B cell (primary cell): ENCODE measurements around the gene ALG5. TPM values are rescaled to one million over a fixed set of nuclear protein-coding genes. Genes with fewer than 3 reads are reported as not detected.

Source experiments
- ATAC-seq: fragments of 200-7000 bp; cut with Tn5 transposase; one replicate; pipeline ENCODE4 v1.10.0; 2021; ENCODE audit warnings: low read depth, mild to moderate bottlenecking, moderate number of reproducible peaks, moderate library complexity
- CTCF ChIA-PET: fragments of 350-600 bp; sonication (Branson Sonifier 250); formaldehyde crosslinking; loops from one replicate; lab custom pipeline; 2021; ENCODE audit warnings: antibody characterized with exemption, inconsistent platforms; lab: Charles Lee
- POLR2A ChIA-PET: fragments of 350-600 bp; sonication (Branson Sonifier 250); formaldehyde crosslinking; loops from one replicate; lab custom pipeline; 2021; ENCODE audit warnings: antibody characterized with exemption; lab: Charles Lee
- DNase-seq: peaks from one replicate; pipeline ENCODE4 v3.0.0; 2013
- H2AFZ ChIP-seq: 2 replicates; pipeline ENCODE4 v1.6.1; 2012; ENCODE audit warnings: mild to moderate bottlenecking, low read depth, low read length; ENCODE audit not compliant: insufficient read depth, poor library complexity, severe bottlenecking
- H3K27ac ChIP-seq, 2 donors: 1 replicate in 1 of 2; 2 replicates in 1 of 2; pipeline ENCODE4 v1.5.1; 2012 to 2013; ENCODE audit warnings: low read length in 2 of 2, mild to moderate bottlenecking in 2 of 2, moderate library complexity in 1 of 2
- H3K27me3 ChIP-seq, 4 experiments: fragments of 200-600 bp in 1 of 4; sonication (generic) in 1 of 4; replicated peaks in 1 of 4; 1 replicate in 2 of 4; 2 replicates in 2 of 4; pipeline versions ENCODE4 v1.6.1 to v1.7.0; 2013 to 2016; ENCODE audit warnings: low read length in 3 of 4, mild to moderate bottlenecking in 2 of 4, mixed read lengths in 1 of 4, moderate library complexity in 1 of 4; ENCODE audit not compliant: insufficient read depth in 4 of 4, control insufficient read depth in 3 of 4; ENCODE audit errors: control extremely low read depth in 1 of 4
- H3K36me3 ChIP-seq, 2 experiments: replicated peaks in 1 of 2; 1 replicate in 1 of 2; 2 replicates in 1 of 2; pipeline versions ENCODE4 v1.6.1 to v1.7.1; 2013; ENCODE audit warnings: low read length in 1 of 2; ENCODE audit not compliant: insufficient read depth in 2 of 2, control insufficient read depth in 1 of 2; ENCODE audit errors: control extremely low read depth in 1 of 2, extremely low read depth in 1 of 2
- H3K4me1 ChIP-seq, 2 donors: fragments of 200-600 bp in 1 of 2; sonication (generic) in 1 of 2; 1 replicate in 1 of 2; 2 replicates in 1 of 2; pipeline versions ENCODE4 v1.5.1 to v1.6.1; 2013 to 2017; ENCODE audit warnings: low read length in 2 of 2; ENCODE audit not compliant: control insufficient read depth in 2 of 2, insufficient read depth in 2 of 2
- H3K4me2 ChIP-seq: replicated peaks from 2 replicates; pipeline ENCODE3; 2012; ENCODE audit warnings: mild to moderate bottlenecking, low read depth, low read length; ENCODE audit not compliant: poor library complexity, severe bottlenecking
- H3K4me3 ChIP-seq, 5 experiments: fragments of 200-600 bp in 1 of 5; sonication (generic) in 1 of 5; 1 replicate in 3 of 5; 2 replicates in 2 of 5; pipeline versions ENCODE4 v1.5.1 to v1.7.0; 2011 to 2016; ENCODE audit warnings: low read length in 4 of 5, mild to moderate bottlenecking in 4 of 5, low read depth in 2 of 5, control low read depth in 1 of 5, moderate library complexity in 1 of 5; ENCODE audit not compliant: insufficient read depth in 1 of 5; ENCODE audit errors: control extremely low read depth in 1 of 5, extremely low read depth in 1 of 5
- H3K79me2 ChIP-seq: fragments of 200-600 bp; sonication (generic); one replicate; pipeline ENCODE4 v1.6.0; 2016; ENCODE audit warnings: low read length; ENCODE audit not compliant: control insufficient read depth, insufficient read depth
- H3K9ac ChIP-seq: fragments of 200-600 bp; sonication (generic); 2 replicates; pipeline ENCODE4 v1.6.1; 2017; ENCODE audit warnings: mild to moderate bottlenecking, low read length, moderate library complexity
- H3K9me3 ChIP-seq, 3 donors: one replicate each; pipeline versions ENCODE4 v1.6.1 to v1.7.1; 2013; ENCODE audit warnings: low read length in 2 of 3; ENCODE audit not compliant: control insufficient read depth in 2 of 3, insufficient read depth in 1 of 3; ENCODE audit errors: control extremely low read depth in 1 of 3
- H4K20me1 ChIP-seq: 2 replicates; pipeline ENCODE4 v1.6.0; 2012; ENCODE audit warnings: mild to moderate bottlenecking, low read length; ENCODE audit not compliant: insufficient read depth, control insufficient read depth, poor library complexity, severe bottlenecking
- H3K27ac Mint-ChIP-seq: one replicate; pipeline ENCODE4 v1.8.0; 2021; ENCODE audit warnings: mixed read lengths
- H3K27me3 Mint-ChIP-seq: one replicate; pipeline ENCODE4 v1.8.0; 2021; ENCODE audit warnings: mixed read lengths
- H3K4me1 Mint-ChIP-seq: one replicate; pipeline ENCODE4 v1.8.0; 2021; ENCODE audit warnings: mixed read lengths
- H3K4me3 Mint-ChIP-seq: one replicate; pipeline ENCODE4 v1.8.0; 2021; ENCODE audit warnings: mixed read lengths
- H3K9me3 Mint-ChIP-seq: one replicate; pipeline ENCODE4 v1.8.0; 2022; ENCODE audit warnings: mixed read lengths; ENCODE audit not compliant: insufficient read depth
- EZH2 ChIP-seq: IDR thresholded peaks from 2 replicates; pipeline ENCODE4 v1.6.1; 2012; ENCODE audit warnings: borderline replicate concordance, low read depth, mild to moderate bottlenecking, moderate library complexity, low read length; ENCODE audit not compliant: insufficient read depth, poor library complexity, severe bottlenecking
- whole genome bisulfite sequencing: methylation state at CpG from one replicate; pipeline ENCODE4 v1.1.5; 2013; ENCODE audit warnings: missing lambda C conversion rate; ENCODE audit not compliant: insufficient coverage; 5-methylcytosine and 5-hydroxymethylcytosine counted together
- intact Hi-C: fragments of 100-400 bp; cut with micrococcal nuclease; formaldehyde crosslinking; loops from one replicate; pipeline ENCODE4 v1.10.0; 2022
- polyA plus RNA-seq: library from polyadenylated mRNA; depleted of rRNA; stranded (reverse); fragments of >200 nt; gene quantifications from 2 replicates; pipeline ENCODE4 v1.2.3, GENCODE V29; 2012
- total RNA-seq, 2 donors: library from RNA; stranded (reverse); fragments of 120-200 nt in 1 of 2; gene quantifications; 1 replicate in 1 of 2; 2 replicates in 1 of 2; pipeline versions ENCODE4 v1.2.3 to v1.2.4, GENCODE V29; 2013 to 2022
- TF ChIP-seq, protein P1 (sequence below): fragments of 200-600 bp; IDR thresholded peaks from one replicate; pipeline ENCODE4 v1.8.0; 2022; ENCODE audit warnings: antibody characterized with exemption, mild to moderate bottlenecking

The ALG5 gene
- total and polyA plus RNA-seq, 2 donors (not counting 1 experiment from before 2014, with no cell fraction given) = 15.2 to 21.0 TPM

DNA sequence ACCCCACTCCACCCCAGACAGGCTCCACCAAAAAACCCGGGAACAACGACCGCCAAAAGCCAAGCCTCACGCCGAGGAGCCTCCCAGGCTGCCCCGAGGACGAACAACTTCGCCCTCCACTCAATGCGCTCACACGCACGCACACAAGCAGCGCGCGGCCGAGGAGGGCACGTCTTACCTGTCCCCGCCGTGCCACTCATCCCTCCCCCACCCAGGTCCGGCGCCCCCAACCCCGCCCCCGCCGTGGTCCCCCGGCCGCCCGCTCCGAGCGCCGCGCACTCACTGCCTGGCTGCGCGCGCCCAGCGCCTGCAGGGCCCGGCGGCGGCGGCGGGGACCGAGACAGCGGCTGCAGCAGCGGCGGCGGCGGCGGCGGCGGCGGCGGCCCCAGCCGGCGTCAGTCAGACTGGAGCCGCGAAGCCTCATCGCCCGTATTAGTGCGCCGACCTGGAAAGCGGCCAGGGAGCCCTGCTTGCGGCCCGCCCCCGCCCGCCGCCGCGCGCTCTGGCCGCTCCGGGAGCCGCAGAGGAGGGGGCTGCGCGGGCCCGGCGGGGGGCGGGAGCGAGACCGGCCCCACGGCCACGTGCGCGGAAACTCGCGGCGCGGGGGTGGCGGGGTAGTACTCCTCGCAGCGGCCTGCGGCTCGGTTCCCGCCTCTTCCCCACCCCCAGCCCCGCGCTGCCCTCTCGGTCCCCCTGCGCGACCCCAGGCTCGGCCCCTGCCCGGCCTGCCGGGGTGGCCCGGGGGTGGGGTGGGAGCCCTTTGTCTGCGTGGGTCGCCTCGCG, 79.1 kb downstream of the ALG5 start, which contains the start of gene SMAD9:
Gene SMAD9, minus strand, starts transcription at position 406 of the 783 bp plus-strand sequence. CDS start 40,549 bp downstream, outside the sequence.
- Histone ChIP-seq H4K20me1 (no peaks in the 10 kb centered on the region), H3K9ac (no peak within 1 kb of the TSS), H3K4me2 (peak within 1 kb of the TSS; percentile 70), H3K4me1 (peaks cover 5 to 6% of the 10 kb centered on the region in 2 donors), H3K27ac (no peak within 1 kb of the TSS), H3K4me3 (peak within 1 kb of the TSS in 2 of 5 experiments; percentile 14 to 28), H3K9me3 (no peaks in the 10 kb centered on the region), H2AFZ (no peak within 1 kb of the TSS), H3K27me3 (peaks cover 0 to 36% (median 24%) of the 10 kb centered on the region in 4 experiments), H3K36me3 (no peaks in the 10 kb centered on the region), H3K79me2 (no peaks in the 10 kb centered on the region)
- Mint-ChIP-seq H3K4me3 (peak within 1 kb of the TSS; percentile 84), H3K4me1 (peaks cover 13% of the 10 kb centered on the region), H3K9me3 (no peaks in the 10 kb centered on the region), H3K27ac (no peak within 1 kb of the TSS), H3K27me3 (peaks cover 70% of the 10 kb centered on the region)
- peak; percentile 36 for ATAC-seq
- peak; percentile 7 for DNase-seq
- TF ChIP-seq EZH2 = no peak
- TF ChIP-seq, protein P1, sequence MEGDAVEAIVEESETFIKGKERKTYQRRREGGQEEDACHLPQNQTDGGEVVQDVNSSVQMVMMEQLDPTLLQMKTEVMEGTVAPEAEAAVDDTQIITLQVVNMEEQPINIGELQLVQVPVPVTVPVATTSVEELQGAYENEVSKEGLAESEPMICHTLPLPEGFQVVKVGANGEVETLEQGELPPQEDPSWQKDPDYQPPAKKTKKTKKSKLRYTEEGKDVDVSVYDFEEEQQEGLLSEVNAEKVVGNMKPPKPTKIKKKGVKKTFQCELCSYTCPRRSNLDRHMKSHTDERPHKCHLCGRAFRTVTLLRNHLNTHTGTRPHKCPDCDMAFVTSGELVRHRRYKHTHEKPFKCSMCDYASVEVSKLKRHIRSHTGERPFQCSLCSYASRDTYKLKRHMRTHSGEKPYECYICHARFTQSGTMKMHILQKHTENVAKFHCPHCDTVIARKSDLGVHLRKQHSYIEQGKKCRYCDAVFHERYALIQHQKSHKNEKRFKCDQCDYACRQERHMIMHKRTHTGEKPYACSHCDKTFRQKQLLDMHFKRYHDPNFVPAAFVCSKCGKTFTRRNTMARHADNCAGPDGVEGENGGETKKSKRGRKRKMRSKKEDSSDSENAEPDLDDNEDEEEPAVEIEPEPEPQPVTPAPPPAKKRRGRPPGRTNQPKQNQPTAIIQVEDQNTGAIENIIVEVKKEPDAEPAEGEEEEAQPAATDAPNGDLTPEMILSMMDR = no peak
- WGBS = 3% methylated on average over 93 of the region's 104 CpGs
- ChIA-PET CTCF (no interaction called here), POLR2A (no interaction called here)
- intact Hi-C loops = no loop called here
